H1 (cell line): ENCODE data around the gene THAP2. TPM values are rescaled to one million over a fixed set of nuclear protein-coding genes. Genes with fewer than 3 reads are reported as not detected.

Experiments
- CTCF ChIA-PET: fragments of 300-600 bp; sonication (Branson Sonifier 250); formaldehyde crosslinking; loops from one replicate; lab custom pipeline; 2021; ENCODE audit not compliant: partially characterized antibody; lab: Charles Lee
- POLR2A ChIA-PET: fragments of 300-600 bp; sonication (Branson Sonifier 250); formaldehyde crosslinking; loops from one replicate; lab custom pipeline; 2021; ENCODE audit warnings: inconsistent platforms; ENCODE audit not compliant: partially characterized antibody; lab: Charles Lee
- DNase-seq, 2 experiments: peaks; one replicate each; pipeline versions ENCODE4 v3.0.0 to v3.0.0-alpha.2; 2010 to 2022; ENCODE audit warnings: low spot score in 2 of 2, low read depth in 1 of 2, mixed read lengths in 1 of 2
- FAIRE-seq: peaks from 2 replicates; lab custom pipeline; 2011; peaks lifted over from hg19 to GRCh38; lab: Jason Lieb, UNC
- H2AFZ ChIP-seq: 2 replicates; pipeline ENCODE4 v1.8.1; 2012; ENCODE audit warnings: low read length, inconsistent platforms
- H2AK5ac ChIP-seq: 2 replicates; pipeline ENCODE4 v1.6.1; 2013; ENCODE audit warnings: low read depth, low read length
- H2BK120ac ChIP-seq: replicated peaks from 2 replicates; pipeline ENCODE3; 2013; ENCODE audit warnings: low read depth, low read length, inconsistent platforms
- H2BK12ac ChIP-seq: 2 replicates; pipeline ENCODE4 v1.6.1; 2013; ENCODE audit warnings: low read depth, low read length
- H2BK15ac ChIP-seq: 2 replicates; pipeline ENCODE4 v1.6.1; 2013; ENCODE audit warnings: low read length
- H2BK20ac ChIP-seq: 2 replicates; pipeline ENCODE4 v1.6.1; 2013; ENCODE audit warnings: low read length
- H2BK5ac ChIP-seq: 2 replicates; pipeline ENCODE4 v1.6.1; 2013; ENCODE audit warnings: low read depth, low read length
- H3K14ac ChIP-seq: 2 replicates; pipeline ENCODE4 v1.6.1; 2013; ENCODE audit warnings: inconsistent platforms; ENCODE audit not compliant: insufficient read length
- H3K18ac ChIP-seq: 2 replicates; pipeline ENCODE4 v1.6.1; 2013; ENCODE audit warnings: low read length; ENCODE audit errors: extremely low read depth
- H3K23ac ChIP-seq: 2 replicates; pipeline ENCODE4 v1.6.1; 2013; ENCODE audit warnings: inconsistent platforms; ENCODE audit not compliant: insufficient read length
- H3K23me2 ChIP-seq: 2 replicates; pipeline ENCODE4 v1.6.1; 2013; ENCODE audit warnings: low read depth, low read length
- H3K27ac ChIP-seq: 2 replicates; pipeline ENCODE4 v1.6.1; 2011; ENCODE audit warnings: low read depth, low read length, inconsistent platforms
- H3K27me3 ChIP-seq, 4 experiments: replicated peaks in 1 of 4; 1 replicate in 1 of 4; 2 replicates in 3 of 4; pipeline versions ENCODE4 v1.6.1 to v1.8.1; 2011 to 2013; ENCODE audit warnings: low read length in 3 of 4, mild to moderate bottlenecking in 3 of 4, inconsistent platforms in 2 of 4, mixed read lengths in 2 of 4, moderate library complexity in 1 of 4; ENCODE audit not compliant: control insufficient read depth in 3 of 4, insufficient read depth in 3 of 4; ENCODE audit errors: extremely low read depth in 1 of 4
- H3K36me3 ChIP-seq, 4 experiments: 2 replicates each; pipeline versions ENCODE4 v1.6.1 to v1.8.1; 2011 to 2013; ENCODE audit warnings: mild to moderate bottlenecking in 4 of 4, low read length in 3 of 4, moderate library complexity in 2 of 4, control low read depth in 1 of 4, inconsistent platforms in 1 of 4; ENCODE audit not compliant: insufficient read depth in 4 of 4, control insufficient read depth in 2 of 4
- H3K4ac ChIP-seq: replicated peaks from 2 replicates; pipeline ENCODE3; 2013; ENCODE audit warnings: low read length, low read depth, mixed read lengths, inconsistent platforms; ENCODE audit not compliant: insufficient read length
- H3K4me1 ChIP-seq, 4 experiments: replicated peaks in 1 of 4; 1 replicate in 1 of 4; 2 replicates in 3 of 4; pipeline versions ENCODE4 v1.6.1 to v1.8.1; 2011 to 2013; ENCODE audit warnings: low read length in 3 of 4, inconsistent platforms in 2 of 4, mixed read lengths in 1 of 4; ENCODE audit not compliant: insufficient read depth in 4 of 4, control insufficient read depth in 3 of 4
- H3K4me2 ChIP-seq, 2 experiments: 2 replicates each; pipeline versions ENCODE4 v1.6.1 to v1.8.1; 2011 to 2013; ENCODE audit warnings: low read depth in 2 of 2, low read length in 2 of 2, control low read depth in 1 of 2, inconsistent platforms in 1 of 2, mild to moderate bottlenecking in 1 of 2; ENCODE audit not compliant: insufficient read depth in 1 of 2
- H3K4me3 ChIP-seq, 4 experiments: fragments of 200-600, 300-600 bp in 1 of 4; sonication (generic), shearing (Covaris generic), sonication (Bioruptor Twin) in 1 of 4; 2 replicates each; pipeline versions ENCODE4 v1.5.1 to v1.8.1; 2011 to 2016; ENCODE audit warnings: low read length in 4 of 4, low read depth in 3 of 4, control low read depth in 2 of 4, inconsistent platforms in 2 of 4, mild to moderate bottlenecking in 2 of 4, mixed read lengths in 1 of 4, moderate library complexity in 1 of 4; ENCODE audit not compliant: insufficient read depth in 2 of 4; ENCODE audit errors: extremely low read depth in 1 of 4
- H3K56ac ChIP-seq: replicated peaks from 2 replicates; pipeline ENCODE3; 2013; ENCODE audit warnings: low read depth, mild to moderate bottlenecking, mixed read lengths, low read length, inconsistent platforms; ENCODE audit not compliant: insufficient read length
- H3K79me1 ChIP-seq: 2 replicates; pipeline ENCODE4 v1.6.1; 2013; ENCODE audit warnings: low read depth, low read length, control low read depth
- H3K79me2 ChIP-seq, 2 experiments: 2 replicates each; pipeline versions ENCODE4 v1.6.1 to v1.8.1; 2012 to 2013; ENCODE audit warnings: low read length in 2 of 2, mild to moderate bottlenecking in 2 of 2, inconsistent platforms in 1 of 2; ENCODE audit not compliant: insufficient read depth in 2 of 2, control insufficient read depth in 1 of 2
- H3K9ac ChIP-seq, 4 experiments: replicated peaks in 1 of 4; 1 replicate in 1 of 4; 2 replicates in 3 of 4; pipeline versions ENCODE4 v1.6.1 to v1.8.1; 2011 to 2013; ENCODE audit warnings: low read depth in 3 of 4, low read length in 3 of 4, control low read depth in 2 of 4, mild to moderate bottlenecking in 2 of 4, moderate library complexity in 2 of 4, inconsistent platforms in 1 of 4; ENCODE audit errors: extremely low read depth in 1 of 4
- H3K9me3 ChIP-seq, 2 experiments: 2 replicates each; pipeline versions ENCODE4 v1.6.1 to v1.8.1; 2012 to 2013; ENCODE audit warnings: mild to moderate bottlenecking in 2 of 2, moderate library complexity in 2 of 2, control low read depth in 1 of 2, inconsistent platforms in 1 of 2, low read depth in 1 of 2, low read length in 1 of 2, mixed read lengths in 1 of 2; ENCODE audit not compliant: insufficient read depth in 2 of 2
- H4K20me1 ChIP-seq, 2 experiments: replicated peaks in 1 of 2; 2 replicates each; pipeline versions ENCODE3 to v1.8.1; 2011 to 2013; ENCODE audit warnings: inconsistent platforms in 2 of 2, low read length in 2 of 2, mild to moderate bottlenecking in 1 of 2; ENCODE audit not compliant: insufficient read depth in 2 of 2, control insufficient read depth in 1 of 2
- H4K5ac ChIP-seq: 2 replicates; pipeline ENCODE4 v1.6.1; 2013; ENCODE audit warnings: low read length, low read depth, mixed read lengths, inconsistent platforms; ENCODE audit not compliant: insufficient read length
- H4K8ac ChIP-seq: 2 replicates; pipeline ENCODE4 v1.8.0; 2013; ENCODE audit warnings: mild to moderate bottlenecking, moderate library complexity, low read length, inconsistent platforms; ENCODE audit not compliant: insufficient read depth; ENCODE audit errors: extremely low read depth
- H4K91ac ChIP-seq: replicated peaks from 2 replicates; pipeline ENCODE3; 2013; ENCODE audit warnings: low read length, mixed read lengths, inconsistent platforms; ENCODE audit not compliant: insufficient read length
- GABPA ChIP-seq: IDR thresholded peaks from 2 replicates; pipeline ENCODE4 v1.6.1; 2011; ENCODE audit warnings: mild to moderate bottlenecking, low read length, moderate library complexity, borderline replicate concordance; ENCODE audit not compliant: insufficient read depth
- GTF2F1 ChIP-seq: IDR thresholded peaks from 2 replicates; pipeline ENCODE4 v1.6.1; 2012; ENCODE audit warnings: low read depth, low read length, improper control_type of control experiment, borderline replicate concordance
- KDM4A ChIP-seq: IDR thresholded peaks from one replicate; pipeline ENCODE4 v1.7.1; 2012; ENCODE audit warnings: low read depth, mild to moderate bottlenecking, moderate library complexity, low read length, inconsistent platforms; ENCODE audit not compliant: severe bottlenecking
- NANOG ChIP-seq: IDR thresholded peaks from 2 replicates; pipeline ENCODE4 v1.6.1; 2011; ENCODE audit warnings: low read length, low read depth, mild to moderate bottlenecking, inconsistent platforms; ENCODE audit not compliant: insufficient read depth, poor library complexity, severe bottlenecking
- POLR2A ChIP-seq, 2 experiments: IDR thresholded peaks; 1 replicate in 1 of 2; 2 replicates in 1 of 2; pipeline ENCODE4 v1.6.1; 2011; ENCODE audit warnings: low read depth in 2 of 2, low read length in 2 of 2, mild to moderate bottlenecking in 2 of 2; ENCODE audit errors: control extremely low read depth in 1 of 2
- POU5F1 ChIP-seq: IDR thresholded peaks from 2 replicates; pipeline ENCODE4 v1.6.1; 2011; ENCODE audit warnings: low read depth, mild to moderate bottlenecking, low read length, moderate library complexity
- RBBP5 ChIP-seq: IDR thresholded peaks from 2 replicates; pipeline ENCODE4 v1.7.1; 2012; ENCODE audit warnings: low read depth, mild to moderate bottlenecking, inconsistent platforms, low read length, moderate library complexity, borderline replicate concordance
- TAF1 ChIP-seq: IDR thresholded peaks from 2 replicates; pipeline ENCODE4 v1.6.1; 2011; ENCODE audit warnings: mild to moderate bottlenecking, low read depth, low read length
- TEAD4 ChIP-seq: IDR thresholded peaks from 2 replicates; pipeline ENCODE4 v1.6.1; 2012; ENCODE audit warnings: low read depth, low read length, inconsistent platforms, mixed read lengths
- WGBS, 2 experiments: shearing (Covaris generic) in 1 of 2; methylation state at CpG; one replicate each; pipeline versions ENCODE4 v1.1.6 to v1.1.7; 2013 to 2015; ENCODE audit warnings: low lambda C conversion rate in 2 of 2, mixed read lengths in 2 of 2, inconsistent platforms in 1 of 2, low coverage in 1 of 2, missing lambda C conversion rate in 1 of 2; ENCODE audit not compliant: insufficient replicate concordance in 2 of 2, insufficient coverage in 1 of 2, insufficient read length in 1 of 2; ENCODE audit errors: extremely low coverage in 1 of 2, missing lambda C conversion rate in 1 of 2; 5-methylcytosine and 5-hydroxymethylcytosine counted together
- polyA plus RNA-seq, 7 experiments: library from polyadenylated mRNA; depleted of rRNA in 3 of 7; stranded (reverse) in 5 of 7; unstranded in 2 of 7; fragments of >200 nt in 5 of 7; fragments of 200-250 nt in 2 of 7; gene quantifications; 1 replicate in 5 of 7; 2 replicates in 1 of 7; 4 replicates in 1 of 7; pipeline versions ENCODE4 v1.2.1 to v1.2.3, GENCODE V29; 2011 to 2013; ENCODE audit warnings: missing spikeins in 2 of 7, mixed read lengths in 2 of 7
- total RNA-seq: library from RNA; stranded (reverse); fragmentation: NEBNext Ultra II Directional; extraction: Animal tissue kit (Norgen Biotek cat#: 25700); gene quantifications from 2 replicates; pipeline ENCODE4 v1.2.1, GENCODE V29; 2021

Gene THAP2
- total and polyA plus RNA-seq, 2 of the 8 experiments (the other 6 are each of a cell fraction or from before 2014, with no cell fraction given) = 1.8 to 5.3 TPM

- no peaks in the 10 kb centered on the region for H4K20me1 ChIP-seq
- WGBS, 2 experiments = 91% methylated on average over 1 of the region's 1 CpG; no CpG with 5 or more reads in 1 of the 2 experiments
- no peak for DNase-seq
- POLR2A ChIA-PET = interaction anchor here (1.2 to 2.5 kb wide), 3 partner anchors 9 to 46 kb away, joined by 3 to 6 read pairs (median 6); partner anchors contain the start of gene RAB21
- H3K27me3 ChIP-seq = no peaks in the 10 kb centered on the region
- H3K23me2 ChIP-seq = no peaks in the 10 kb centered on the region
- no peak overlapping the region for H4K8ac ChIP-seq
- H2BK15ac ChIP-seq = no peak overlapping the region
- TF ChIP-seq TEAD4 (no peak), NANOG (no peak), POLR2A (IDR thresholded peaks at IDR 0.05; ENCODE audit: control extremely low read depth in 1 of 2, low read depth in 2 of 2, low read length in 2 of 2) (no peak), KDM4A (no peak), POU5F1 (no peak), GABPA (no peak), TAF1 (no peak), GTF2F1 (no peak), RBBP5 (no peak)
- TF ChIP-seq, all 59 proteins: peak for 0
- H2AK5ac ChIP-seq = no peak overlapping the region
- H3K9ac ChIP-seq = no peak overlapping the region
- H3K4me3 ChIP-seq = no peak overlapping the region
- H3K4me2 ChIP-seq = no peak overlapping the region
- FAIRE-seq = no peak
- no peak overlapping the region for H2AFZ ChIP-seq
- H3K23ac ChIP-seq = no peak overlapping the region
- H3K79me2 ChIP-seq = no peaks in the 10 kb centered on the region
- no peak overlapping the region for H3K56ac ChIP-seq
- H3K27ac ChIP-seq = no peak overlapping the region
- no peaks in the 10 kb centered on the region for H3K36me3 ChIP-seq
- H2BK5ac ChIP-seq = no peak overlapping the region
- no peaks in the 10 kb centered on the region for H3K9me3 ChIP-seq
- CTCF ChIA-PET = interaction anchor here (0.7 to 0.9 kb wide), 2 partner anchors 9 to 36 kb away, joined by 3 read pairs; no protein-coding TSS in a partner anchor
- no peak overlapping the region for H4K5ac ChIP-seq
- no peak overlapping the region for H2BK20ac ChIP-seq
- no peak overlapping the region for H2BK120ac ChIP-seq
- no peak overlapping the region for H3K14ac ChIP-seq
- no peaks in the 10 kb centered on the region for H3K79me1 ChIP-seq
- H3K18ac ChIP-seq = no peak overlapping the region
- no peaks in the 10 kb centered on the region for H3K4me1 ChIP-seq
- H3K4ac ChIP-seq = no peak overlapping the region
- H4K91ac ChIP-seq = no peak overlapping the region
- no peak overlapping the region for H2BK12ac ChIP-seq
Measured at GRCh38 chr12:71708658-71709057, 44.6 kb downstream of the THAP2 start.
